GM19043 (cell line): ENCODE results near the gene ZCCHC4.
"Not testable (repeated sequence)": the region's sequence is repeated elsewhere in the genome, so short reads cannot be mapped to it uniquely, and the experiment has no call there.

Experiments
- ATAC-seq: cut with Tn5 transposase; IDR thresholded peaks from one replicate; pipeline ENCODE4 v1.9.1; 2021; ENCODE audit warnings: low read depth; ENCODE audit not compliant: unreplicated experiment

ZCCHC4 gene

DNA sequence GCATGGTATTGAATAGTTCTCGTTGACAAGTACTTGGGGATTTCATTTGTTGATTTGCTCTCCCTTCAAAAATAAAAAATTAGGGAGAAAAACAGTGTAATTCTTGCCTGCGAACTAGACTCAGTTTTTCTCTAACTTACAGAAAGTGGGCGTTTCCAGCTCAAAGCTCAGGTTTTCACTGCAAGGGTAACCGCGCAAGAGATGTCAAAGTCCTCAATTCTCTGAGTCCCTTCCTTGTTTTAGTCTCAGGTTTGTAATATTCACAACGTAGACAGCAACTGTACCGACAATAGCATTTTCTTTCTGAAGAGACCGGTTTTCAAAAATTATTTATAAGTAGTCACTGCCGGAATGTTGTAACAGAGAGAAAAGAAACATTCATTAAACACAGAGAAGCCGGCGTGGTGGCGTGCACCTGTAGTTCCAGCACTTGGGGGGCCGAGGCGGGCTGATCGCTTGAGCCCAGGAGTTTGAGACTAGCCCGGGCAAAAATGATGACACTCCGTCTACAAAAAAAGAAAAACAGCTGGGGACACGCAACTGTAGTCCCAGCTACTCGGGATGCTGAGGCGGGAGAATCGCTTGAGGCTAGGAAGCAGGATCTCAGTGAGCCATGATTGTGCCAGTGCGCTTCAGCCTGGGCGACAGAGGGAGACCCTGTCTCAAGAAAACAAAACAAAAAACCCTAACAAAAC is 774 bp downstream of the ZCCHC4 start:
- ATAC-seq, result no peak

GRCh38 chr4:25320336-25320735 is 7.8 kb downstream of the ZCCHC4 start:
- no peak for ATAC-seq

- no peak for ATAC-seq
Observed at GRCh38 chr4:25320773-25321172, 8.2 kb downstream of the ZCCHC4 start.

- no peak for ATAC-seq
Observed at GRCh38 chr4:25321703-25322102, 9.1 kb downstream of the ZCCHC4 start.

- not testable (repeated sequence) for ATAC-seq
Observed at GRCh38 chr4:25328463-25328862, 15.9 kb downstream of the ZCCHC4 start.

- no peak for ATAC-seq
Observed at GRCh38 chr4:25330335-25330734, 17.8 kb downstream of the ZCCHC4 start.

DNA sequence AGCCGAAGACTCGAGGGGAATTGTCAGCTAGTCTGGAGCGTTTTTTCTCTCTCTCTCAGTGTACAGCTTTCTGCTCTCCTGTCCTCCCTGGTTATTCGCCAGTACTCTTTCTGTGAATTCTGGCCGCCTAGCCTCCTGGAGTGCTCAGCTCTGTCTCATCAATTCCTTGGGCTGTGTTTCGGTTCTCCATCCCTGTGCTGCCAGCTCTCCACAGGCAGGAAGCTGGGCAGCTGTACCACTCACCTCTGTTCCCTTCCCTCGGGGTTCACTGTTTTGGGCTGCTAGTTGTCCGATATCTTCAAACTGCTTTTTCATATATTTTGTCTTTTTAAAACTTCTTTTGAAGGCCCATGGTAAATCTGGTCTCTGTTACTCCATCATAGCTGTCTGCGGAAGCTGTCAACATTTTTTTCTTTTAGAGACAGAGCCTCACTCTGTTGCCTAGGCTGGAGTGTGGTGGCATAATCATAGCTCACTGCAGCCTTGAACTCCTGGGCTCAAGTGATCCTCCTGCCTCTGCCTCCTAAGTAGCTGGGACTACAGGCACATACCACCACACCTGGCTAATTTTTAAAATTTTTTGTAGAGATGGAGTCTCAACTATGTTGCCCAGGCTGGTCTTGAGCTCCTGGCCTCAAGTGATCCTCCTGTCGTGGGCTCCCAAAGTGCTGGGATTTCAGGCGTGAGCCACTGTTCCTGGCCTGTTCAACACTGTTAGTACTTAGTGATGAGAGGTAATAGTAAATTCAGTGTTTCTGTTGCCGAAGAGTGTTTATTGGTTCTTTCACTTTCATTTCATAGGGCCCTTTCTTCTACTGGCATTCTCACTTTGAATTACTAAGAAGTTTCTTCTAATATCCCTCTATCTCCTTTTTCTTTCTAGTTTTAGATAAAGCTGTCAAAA is 18.6 kb downstream of the ZCCHC4 start:
- ATAC-seq, result peak; percentile 82

DNA sequence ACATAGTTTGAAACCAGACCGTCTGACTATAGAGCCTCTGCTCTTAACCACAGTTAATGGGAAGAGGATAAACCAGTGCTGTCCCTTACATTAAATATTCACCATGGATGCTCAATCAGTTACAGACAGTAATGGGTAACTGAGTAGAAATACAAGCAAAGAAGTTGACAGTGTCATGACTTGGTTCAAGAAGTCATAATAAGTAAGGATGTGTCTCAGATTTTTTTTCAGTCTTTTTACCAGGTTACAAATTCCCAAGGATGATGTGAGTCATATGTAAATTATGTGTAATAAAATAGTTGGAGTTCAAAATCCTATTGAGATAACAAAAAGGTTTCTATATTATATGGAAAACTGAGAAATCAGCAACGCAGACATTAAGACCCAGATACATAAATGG is 31.1 kb downstream of the ZCCHC4 start:
- no peak for ATAC-seq

GRCh38 chr4:25345744-25346143 is 33.2 kb downstream of the ZCCHC4 start:
- no peak for ATAC-seq

- ATAC-seq, result peak; percentile 78
Observed at GRCh38 chr4:25346913-25347312, 34.3 kb downstream of the ZCCHC4 start.

DNA sequence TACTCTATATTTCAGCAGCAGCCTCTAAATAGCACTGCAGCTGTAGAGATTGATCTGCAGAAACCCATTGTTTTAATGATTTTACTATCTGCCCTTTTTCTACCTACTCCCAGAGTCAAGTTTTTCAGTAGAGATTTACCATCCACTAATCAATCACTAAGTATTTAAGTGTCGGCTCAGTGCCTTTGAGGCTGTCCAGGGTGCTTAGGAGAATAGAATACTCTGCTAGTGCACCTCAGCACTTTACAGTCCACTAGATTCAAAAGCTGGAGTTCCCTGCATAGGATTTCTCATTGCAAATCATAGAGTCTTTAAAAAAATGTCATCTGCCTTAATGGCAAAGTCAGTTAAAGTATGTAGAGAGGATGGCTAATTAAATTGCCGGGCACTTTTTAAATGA is 34.9 kb downstream of the ZCCHC4 start:
- no peak for ATAC-seq

- ATAC-seq, result no peak
Observed at GRCh38 chr4:25347971-25348370, 35.4 kb downstream of the ZCCHC4 start.

- ATAC-seq, result no peak
Observed at GRCh38 chr4:25350561-25350960, 38.0 kb downstream of the ZCCHC4 start.

DNA sequence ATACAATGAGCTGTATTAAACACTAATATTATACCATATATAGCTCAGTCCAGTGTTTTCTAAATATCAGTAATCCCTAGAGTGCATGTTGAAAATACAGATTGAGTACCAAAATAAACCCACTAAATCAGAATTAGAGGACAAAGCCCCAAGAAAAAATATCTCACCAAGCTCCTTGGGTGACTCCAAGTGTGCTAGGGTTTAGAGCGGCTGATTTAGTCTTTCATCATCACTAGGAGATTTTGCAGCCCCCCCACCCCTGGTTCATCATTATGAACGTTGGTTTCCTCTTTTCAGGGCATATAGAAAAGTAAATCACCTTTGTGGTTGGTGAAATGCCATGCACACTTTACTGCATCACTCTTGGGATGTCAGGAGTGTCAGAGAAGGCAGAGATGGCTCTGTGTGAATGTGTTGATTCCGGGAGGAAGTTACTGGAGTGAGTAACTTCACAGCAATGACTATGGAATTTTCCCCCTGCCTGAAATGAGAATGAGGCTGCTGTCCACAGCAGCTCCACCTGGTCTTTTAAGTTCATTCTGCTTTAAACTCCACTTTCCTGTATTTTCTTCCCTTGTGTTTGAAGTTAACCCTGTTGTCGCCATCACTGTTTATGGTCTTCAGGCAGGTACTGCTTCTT is 39.3 kb downstream of the ZCCHC4 start:
- ATAC-seq, result no peak

DNA sequence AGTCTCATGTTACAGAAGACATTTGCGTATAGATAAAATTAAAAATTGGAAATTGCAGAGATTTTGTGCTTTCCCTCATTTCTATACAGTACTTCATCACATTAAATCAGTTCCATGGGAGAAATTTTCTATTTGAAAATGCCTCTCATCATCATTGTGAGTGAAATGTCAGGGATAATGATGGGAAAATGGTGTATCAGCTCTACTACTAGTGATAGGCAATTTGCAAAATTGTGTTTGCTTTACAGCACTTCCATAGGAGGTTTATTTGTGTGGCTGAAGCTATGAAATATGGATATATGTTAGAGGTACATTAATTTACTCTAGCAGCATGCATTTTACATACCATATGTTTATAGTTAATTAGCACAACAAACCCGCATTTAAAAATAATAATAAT is 43.5 kb downstream of the ZCCHC4 start:
- no peak for ATAC-seq

DNA sequence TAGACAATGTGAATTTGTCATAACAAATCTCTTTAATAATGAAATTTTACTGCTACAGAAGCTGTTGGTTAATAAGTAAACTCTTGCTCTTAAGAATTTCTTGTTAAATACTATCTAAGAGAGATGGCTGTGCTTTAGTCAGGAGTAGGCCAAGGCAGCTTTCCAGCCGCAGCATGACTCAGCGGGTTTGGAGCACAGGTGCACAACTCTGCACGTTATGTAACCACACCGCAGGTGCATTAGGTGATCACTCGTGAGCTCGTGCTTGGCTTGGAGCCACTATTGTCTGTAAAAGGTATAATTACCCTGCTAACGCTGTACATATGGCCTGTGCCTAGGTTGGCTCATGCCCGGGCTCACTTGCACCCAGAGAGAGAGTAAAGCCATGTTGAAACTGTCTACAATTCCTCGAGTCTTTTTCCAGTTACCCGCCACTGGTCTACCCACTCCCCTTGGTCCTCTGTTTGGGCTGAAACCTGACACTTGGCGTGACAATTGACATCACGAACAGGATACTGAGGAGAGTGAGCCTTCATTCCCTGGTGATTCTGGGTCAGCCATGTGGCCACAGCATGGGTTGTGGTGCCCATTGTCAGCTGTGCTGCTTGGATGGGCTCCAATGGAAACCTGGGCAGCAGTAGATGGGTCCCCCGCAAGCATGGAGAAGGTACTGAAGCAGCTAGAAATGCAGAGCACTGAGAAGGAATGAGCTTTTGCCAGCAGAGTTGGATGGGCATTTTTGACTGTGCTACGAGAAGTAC is 46.1 kb downstream of the ZCCHC4 start:
- no peak for ATAC-seq

- no peak for ATAC-seq
Observed at GRCh38 chr4:25361253-25361652, 48.7 kb downstream of the ZCCHC4 start.

DNA sequence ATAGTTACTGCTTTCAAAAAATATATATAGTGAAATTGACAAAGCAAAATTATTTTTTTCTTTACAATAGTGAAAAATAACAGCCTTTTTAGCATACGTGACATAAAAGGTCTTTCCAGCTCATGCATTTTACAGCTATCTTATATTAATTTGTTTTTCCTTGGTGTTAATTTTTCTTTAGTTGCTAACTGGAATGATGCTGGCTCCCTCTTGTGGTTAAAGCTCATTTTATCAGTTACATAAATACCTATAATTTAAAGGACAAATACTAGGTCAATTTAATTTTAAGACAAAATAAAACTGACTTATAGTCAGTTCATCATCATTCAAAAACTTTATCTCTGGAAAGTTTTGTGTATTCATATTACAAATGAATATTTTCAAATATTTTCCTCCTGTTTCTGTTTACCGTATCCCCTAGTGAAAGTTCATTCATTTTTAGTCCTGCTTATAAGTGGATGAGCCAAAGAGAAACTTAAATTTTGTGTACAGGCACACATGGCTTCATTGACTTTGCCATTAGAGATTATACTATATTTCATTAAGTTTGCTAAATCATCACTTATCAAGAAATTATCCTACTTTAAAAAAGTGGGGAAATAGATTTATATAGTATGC is 54.5 kb downstream of the ZCCHC4 start:
- ATAC-seq, result no peak

- no peak for ATAC-seq
Observed at GRCh38 chr4:25367877-25368276, 55.3 kb downstream of the ZCCHC4 start.

- ATAC-seq, result no peak
Observed at GRCh38 chr4:25368315-25368714, 55.7 kb downstream of the ZCCHC4 start.
